Body of pancreas (tissue), 4 donors: Measurements from ENCODE around the gene TEX9.

Experiments
- POLR2A ChIP-seq, 3 donors: fragments of 450-650 bp; IDR thresholded peaks; one replicate each; pipeline ENCODE4 v1.6.1; 2016; ENCODE audit warnings: antibody characterized with exemption in 3 of 3, mild to moderate bottlenecking in 2 of 3
- TF ChIP-seq, protein P1 (sequence below), 7 experiments: fragments of 450-650 bp in 4 of 7; fragments of 200-600 bp in 3 of 7; sonication (generic) in 3 of 7; IDR thresholded peaks; one replicate each; pipeline ENCODE4 v1.5.1; 2016 to 2019; ENCODE audit warnings: antibody characterized with exemption in 7 of 7

DNA sequence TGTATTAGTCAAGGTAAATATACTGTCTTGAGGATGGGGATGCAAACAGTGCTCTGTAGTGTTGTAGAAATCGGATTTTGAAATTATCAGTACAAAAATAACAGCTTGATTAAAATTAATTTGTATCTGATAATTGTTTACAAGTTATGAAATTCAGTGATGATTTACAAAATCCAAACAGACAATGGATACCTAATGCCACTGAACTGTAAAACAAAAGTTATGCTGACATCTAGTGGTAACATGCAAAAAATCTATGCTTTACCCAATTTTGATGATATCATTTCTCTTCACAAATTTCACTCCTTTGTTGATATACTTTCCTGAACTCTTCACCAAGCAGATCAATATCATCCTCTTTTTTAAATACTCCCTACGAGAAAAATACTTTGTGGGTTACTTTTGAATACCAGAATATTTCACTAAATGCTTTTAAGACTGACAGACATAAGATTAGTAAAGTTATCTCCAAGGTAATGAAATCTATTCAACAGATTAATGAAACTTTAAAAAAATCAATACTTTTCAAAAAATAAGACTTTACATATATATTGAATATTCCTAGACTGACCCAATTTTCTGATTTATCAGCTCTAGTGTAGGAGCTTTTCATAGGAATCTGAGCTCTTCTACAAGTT is 63.7 kb downstream of the TEX9 start:
- TF ChIP-seq, protein P1, sequence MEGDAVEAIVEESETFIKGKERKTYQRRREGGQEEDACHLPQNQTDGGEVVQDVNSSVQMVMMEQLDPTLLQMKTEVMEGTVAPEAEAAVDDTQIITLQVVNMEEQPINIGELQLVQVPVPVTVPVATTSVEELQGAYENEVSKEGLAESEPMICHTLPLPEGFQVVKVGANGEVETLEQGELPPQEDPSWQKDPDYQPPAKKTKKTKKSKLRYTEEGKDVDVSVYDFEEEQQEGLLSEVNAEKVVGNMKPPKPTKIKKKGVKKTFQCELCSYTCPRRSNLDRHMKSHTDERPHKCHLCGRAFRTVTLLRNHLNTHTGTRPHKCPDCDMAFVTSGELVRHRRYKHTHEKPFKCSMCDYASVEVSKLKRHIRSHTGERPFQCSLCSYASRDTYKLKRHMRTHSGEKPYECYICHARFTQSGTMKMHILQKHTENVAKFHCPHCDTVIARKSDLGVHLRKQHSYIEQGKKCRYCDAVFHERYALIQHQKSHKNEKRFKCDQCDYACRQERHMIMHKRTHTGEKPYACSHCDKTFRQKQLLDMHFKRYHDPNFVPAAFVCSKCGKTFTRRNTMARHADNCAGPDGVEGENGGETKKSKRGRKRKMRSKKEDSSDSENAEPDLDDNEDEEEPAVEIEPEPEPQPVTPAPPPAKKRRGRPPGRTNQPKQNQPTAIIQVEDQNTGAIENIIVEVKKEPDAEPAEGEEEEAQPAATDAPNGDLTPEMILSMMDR (IDR thresholded peaks at IDR 0.05), result peak in 6 of 7 experiments; percentile 27 to 61 (median 50)
- TF ChIP-seq POLR2A (IDR thresholded peaks at IDR 0.05), result no peak
